ENCODE results near the gene CTDP1.
A peak's percentile ranks its signal among the peaks of the same experiment; 100 is the strongest.
"Not testable (repeated sequence)": the region's sequence is repeated elsewhere in the genome, so short reads cannot be mapped to it uniquely, and the experiment has no call there.

The CTDP1 gene

GRCh38 chr18:79748321-79749180, 68.9 kb downstream of the CTDP1 start:
- DNase-seq, result peak; percentile 61

DNA sequence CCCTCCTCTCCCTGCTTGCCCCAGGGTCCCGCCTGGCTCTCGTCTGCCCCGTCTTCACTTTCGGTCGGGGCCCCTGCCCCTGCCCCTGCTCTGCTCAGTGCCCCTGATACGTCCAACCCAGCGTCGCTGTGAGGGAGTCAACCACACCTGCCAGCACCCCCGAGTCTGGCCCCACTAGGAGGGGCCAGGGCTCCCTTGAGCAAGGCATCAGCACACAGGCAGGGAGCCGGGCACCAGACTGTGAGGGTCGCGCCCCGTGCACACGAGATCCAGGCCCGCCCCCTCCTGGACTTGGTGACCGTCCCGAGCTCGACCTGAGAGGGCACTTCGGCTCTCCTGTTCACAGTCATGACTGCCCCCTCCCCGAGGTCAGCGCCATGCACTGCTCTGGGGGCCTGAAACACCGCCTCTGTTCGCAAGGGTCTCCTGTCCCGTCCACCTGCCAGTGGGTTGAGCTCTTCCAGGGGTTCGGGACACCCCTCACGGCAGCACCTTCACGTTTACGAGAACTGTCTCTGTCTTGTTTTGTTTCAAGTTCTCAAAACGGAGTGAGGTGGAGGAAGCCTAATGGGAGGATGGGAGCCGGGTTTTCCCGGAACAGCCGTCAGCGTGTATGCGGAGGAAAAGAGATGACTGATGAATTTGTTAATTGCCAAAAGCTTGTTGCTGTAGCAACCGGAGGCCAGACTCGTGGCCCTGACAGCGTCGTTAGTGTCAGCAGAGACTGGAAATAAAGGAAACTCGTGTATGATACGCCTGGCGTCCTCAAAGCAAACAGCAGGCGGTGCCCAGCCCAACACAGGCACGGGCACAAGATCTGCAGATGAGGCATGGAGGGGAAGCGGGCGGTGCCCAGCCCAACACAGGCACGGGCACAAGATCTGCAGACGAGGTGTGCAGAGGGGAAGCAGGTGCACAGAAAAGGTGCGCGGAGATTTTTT, 69.9 kb downstream of the CTDP1 start:
- DNase-seq, result peak; percentile 79

- peak; percentile 30 for DNase-seq
Observed at GRCh38 chr18:79750980-79751571, 71.5 kb downstream of the CTDP1 start.

GRCh38 chr18:79751918-79752578, 72.4 kb downstream of the CTDP1 start:
- not testable (repeated sequence) for DNase-seq

- DNase-seq, result not testable (repeated sequence)
Observed at GRCh38 chr18:79752946-79753345, 73.3 kb downstream of the CTDP1 start.

- no peak for DNase-seq
Observed at GRCh38 chr18:79753391-79753851, 73.8 kb downstream of the CTDP1 start.

DNA sequence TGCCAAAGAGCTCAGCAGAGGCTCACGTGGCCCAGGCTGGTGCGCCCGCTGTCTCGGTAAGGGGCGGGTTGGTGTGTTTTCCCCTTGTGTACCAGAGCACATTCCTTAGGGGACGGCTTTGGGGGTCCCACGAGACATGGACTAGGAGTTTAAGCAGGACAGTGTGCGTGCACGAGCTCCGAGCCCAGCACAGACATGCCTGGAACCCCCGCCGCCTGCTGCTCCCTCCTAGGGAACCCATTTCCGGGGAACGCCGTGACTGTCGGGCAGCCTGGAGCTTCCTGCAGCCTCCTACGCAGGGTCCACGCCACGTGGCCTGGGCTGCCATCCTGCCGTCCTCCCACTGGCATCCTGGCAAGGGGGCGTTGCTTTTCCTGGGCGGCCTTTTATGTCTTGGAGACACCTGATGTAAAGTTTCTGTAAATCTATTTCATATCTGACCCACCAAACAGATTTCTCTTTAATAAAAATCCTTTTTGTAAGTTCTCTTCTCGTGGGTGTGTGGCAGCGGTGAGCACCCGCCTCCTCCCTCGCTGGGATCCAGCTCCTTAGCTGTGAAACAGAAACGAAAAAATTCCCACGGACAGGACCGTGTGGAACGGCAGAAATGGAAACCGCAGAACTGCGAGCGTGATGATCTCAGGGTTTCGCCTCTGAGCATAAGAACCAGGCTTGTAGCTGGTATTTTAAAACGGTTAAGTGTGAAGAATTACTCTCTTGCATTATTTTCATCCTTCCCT, 74.6 kb downstream of the CTDP1 start:
- DNase-seq, result no peak

GRCh38 chr18:79754831-79755351, 75.3 kb downstream of the CTDP1 start:
- DNase-seq, result no peak

- DNase-seq, result no peak
Observed at GRCh38 chr18:79755496-79756142, 76.0 kb downstream of the CTDP1 start.

- DNase-seq, result no peak
Observed at GRCh38 chr18:79756143-79756500, 76.5 kb downstream of the CTDP1 start.

DNA sequence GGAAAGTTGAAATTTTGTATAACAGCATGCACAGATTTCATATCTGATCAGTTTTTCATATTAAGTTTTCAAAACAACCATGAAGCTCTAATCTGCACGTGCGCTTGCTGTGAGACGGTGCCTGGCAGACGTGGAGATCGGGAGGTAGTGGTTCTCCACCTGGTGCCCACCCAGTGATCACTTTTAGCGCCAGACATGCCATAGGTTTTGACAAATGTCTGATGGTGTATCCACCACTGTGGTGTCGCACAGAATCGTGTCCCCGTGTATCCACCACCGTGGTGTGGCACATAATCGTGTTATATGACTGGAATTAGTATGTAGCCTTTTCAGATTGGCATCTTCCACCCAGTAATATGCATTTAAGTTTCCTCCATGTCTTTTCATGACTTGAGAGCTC, 77.2 kb downstream of the CTDP1 start:
- no peak for DNase-seq

- no peak for DNase-seq
Observed at GRCh38 chr18:79760348-79760747, 80.7 kb downstream of the CTDP1 start.

- DNase-seq, result no peak
Observed at GRCh38 chr18:79760881-79761280, 81.3 kb downstream of the CTDP1 start.

DNA sequence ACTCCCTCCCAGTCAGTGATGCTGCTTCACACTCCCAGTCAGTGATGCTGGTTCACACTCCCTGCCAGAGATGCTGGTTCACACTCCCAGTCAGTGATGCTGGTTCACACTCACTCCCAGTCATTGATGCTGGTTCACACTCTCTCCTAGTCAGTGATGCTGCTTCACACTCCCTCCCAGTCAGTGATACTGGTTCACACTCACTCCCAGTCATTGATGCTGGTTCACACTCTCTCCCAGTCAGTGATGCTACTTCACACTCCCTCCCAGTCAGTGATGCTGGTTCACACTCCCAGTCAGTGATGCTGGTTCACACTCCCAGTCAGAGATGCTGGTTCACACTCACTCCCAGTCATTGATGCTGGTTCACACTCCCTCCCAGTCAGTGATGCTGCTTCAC, 83.8 kb downstream of the CTDP1 start:
- DNase-seq, result no peak

GRCh38 chr18:79764131-79764530, 84.5 kb downstream of the CTDP1 start:
- DNase-seq, result no peak

GRCh38 chr18:79765491-79766245, 86.1 kb downstream of the CTDP1 start:
- DNase-seq, result no peak

DNA sequence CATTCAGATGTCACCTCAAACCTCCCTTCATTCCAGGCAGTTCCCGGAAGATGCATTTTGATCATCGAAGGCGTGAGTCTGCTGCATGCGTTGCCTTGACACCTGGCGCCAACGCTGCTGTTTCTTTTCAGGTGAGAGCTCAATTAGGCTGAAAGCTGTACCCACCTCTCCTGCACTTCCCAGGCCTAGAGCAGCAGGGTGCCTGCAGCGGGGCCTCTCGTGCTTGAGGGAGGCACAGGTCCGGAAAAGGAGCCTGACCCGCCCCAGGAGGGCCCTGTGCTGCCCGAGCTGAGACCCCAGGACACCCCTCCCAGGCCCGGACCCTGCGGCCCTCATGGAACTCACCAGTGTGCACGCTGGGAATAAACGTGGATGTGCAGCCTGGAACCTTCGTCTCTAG, 86.7 kb downstream of the CTDP1 start:
- DNase-seq, result peak; percentile 51

DNA sequence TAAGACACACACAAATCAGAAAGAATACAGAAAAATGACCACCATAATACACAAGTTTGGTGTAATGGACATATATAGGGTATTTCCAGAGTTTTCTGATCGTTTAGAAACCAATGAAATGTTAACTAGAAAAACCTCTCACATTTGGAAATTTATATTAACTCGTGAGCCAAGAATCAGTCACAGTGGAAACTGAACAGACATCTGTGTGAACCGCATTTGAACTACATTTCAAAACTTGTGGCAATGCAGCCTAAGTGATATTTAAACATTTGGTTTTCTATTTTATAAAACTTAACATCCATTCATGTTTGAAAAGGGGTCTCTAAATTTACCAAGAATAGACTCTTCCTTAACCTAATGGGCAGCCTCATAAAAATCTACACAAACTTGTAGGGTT, 89.1 kb downstream of the CTDP1 start:
- DNase-seq, result no peak

DNA sequence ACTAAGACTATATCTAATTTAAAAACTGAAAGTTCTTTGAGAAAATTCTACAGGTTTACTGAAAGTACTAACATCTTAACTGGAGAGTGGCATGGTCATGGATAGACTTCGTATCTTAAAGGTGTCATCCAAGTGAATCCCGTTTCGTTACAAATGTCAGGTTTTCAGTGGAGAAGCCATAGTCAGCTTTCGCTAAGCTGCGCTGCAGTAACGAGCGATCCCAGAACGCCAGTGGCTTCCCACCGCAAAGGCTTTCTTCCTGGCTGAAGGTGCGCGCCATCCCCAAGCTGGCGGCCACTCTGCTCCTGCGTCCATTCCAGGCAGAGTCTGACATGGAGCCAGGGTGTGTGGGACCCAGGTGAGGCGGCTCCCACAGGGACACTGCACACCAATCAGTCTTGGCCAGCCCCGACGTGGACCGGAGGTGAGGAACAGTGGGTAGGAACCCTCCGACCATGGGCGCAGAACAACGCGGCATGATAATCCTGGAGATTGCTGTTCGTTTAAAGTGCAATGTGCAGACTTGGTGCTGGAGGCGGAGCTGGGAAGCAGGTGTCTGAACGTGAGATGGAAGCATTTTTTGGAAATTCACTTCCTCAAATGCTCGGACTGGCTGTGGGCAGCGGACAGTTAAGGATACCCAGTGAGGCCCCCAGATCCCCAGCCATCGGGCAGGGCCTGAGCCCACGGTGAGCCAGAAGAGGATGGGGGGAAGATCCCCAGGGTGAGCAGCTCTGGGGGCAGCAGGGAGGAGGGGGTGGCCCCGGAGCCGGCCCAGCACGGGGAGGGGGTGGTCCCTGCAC, 90.3 kb downstream of the CTDP1 start:
- no peak for DNase-seq

- DNase-seq, result no peak
Observed at GRCh38 chr18:79770501-79770815, 90.9 kb downstream of the CTDP1 start.

Data from NCI-H345 (cell line).